H1 (cell line): ENCODE data around the gene BABAM2. TPM values are rescaled to one million over a fixed set of nuclear protein-coding genes. Genes with fewer than 3 reads are reported as not detected.

Source experiments
- CTCF ChIA-PET: fragments of 300-600 bp; sonication (Branson Sonifier 250); formaldehyde crosslinking; loops from one replicate; lab custom pipeline; 2021; ENCODE audit not compliant: partially characterized antibody; lab: Charles Lee
- POLR2A ChIA-PET: fragments of 300-600 bp; sonication (Branson Sonifier 250); formaldehyde crosslinking; loops from one replicate; lab custom pipeline; 2021; ENCODE audit warnings: inconsistent platforms; ENCODE audit not compliant: partially characterized antibody; lab: Charles Lee
- DNase-seq, 2 experiments: peaks; one replicate each; pipeline versions ENCODE4 v3.0.0 to v3.0.0-alpha.2; 2010 to 2022; ENCODE audit warnings: low spot score in 2 of 2, low read depth in 1 of 2, mixed read lengths in 1 of 2
- FAIRE-seq: peaks from 2 replicates; lab custom pipeline; 2011; peaks lifted over from hg19 to GRCh38; lab: Jason Lieb, UNC
- H2AFZ ChIP-seq: 2 replicates; pipeline ENCODE4 v1.8.1; 2012; ENCODE audit warnings: low read length, inconsistent platforms
- H2AK5ac ChIP-seq: 2 replicates; pipeline ENCODE4 v1.6.1; 2013; ENCODE audit warnings: low read depth, low read length
- H2BK120ac ChIP-seq: replicated peaks from 2 replicates; pipeline ENCODE3; 2013; ENCODE audit warnings: low read depth, low read length, inconsistent platforms
- H2BK12ac ChIP-seq: 2 replicates; pipeline ENCODE4 v1.6.1; 2013; ENCODE audit warnings: low read depth, low read length
- H2BK15ac ChIP-seq: 2 replicates; pipeline ENCODE4 v1.6.1; 2013; ENCODE audit warnings: low read length
- H2BK20ac ChIP-seq: 2 replicates; pipeline ENCODE4 v1.6.1; 2013; ENCODE audit warnings: low read length
- H2BK5ac ChIP-seq: 2 replicates; pipeline ENCODE4 v1.6.1; 2013; ENCODE audit warnings: low read depth, low read length
- H3K14ac ChIP-seq: 2 replicates; pipeline ENCODE4 v1.6.1; 2013; ENCODE audit warnings: inconsistent platforms; ENCODE audit not compliant: insufficient read length
- H3K18ac ChIP-seq: 2 replicates; pipeline ENCODE4 v1.6.1; 2013; ENCODE audit warnings: low read length; ENCODE audit errors: extremely low read depth
- H3K23ac ChIP-seq: 2 replicates; pipeline ENCODE4 v1.6.1; 2013; ENCODE audit warnings: inconsistent platforms; ENCODE audit not compliant: insufficient read length
- H3K23me2 ChIP-seq: 2 replicates; pipeline ENCODE4 v1.6.1; 2013; ENCODE audit warnings: low read depth, low read length
- H3K27ac ChIP-seq: 2 replicates; pipeline ENCODE4 v1.6.1; 2011; ENCODE audit warnings: low read depth, low read length, inconsistent platforms
- H3K27me3 ChIP-seq, 4 experiments: replicated peaks in 1 of 4; 1 replicate in 1 of 4; 2 replicates in 3 of 4; pipeline versions ENCODE4 v1.6.1 to v1.8.1; 2011 to 2013; ENCODE audit warnings: low read length in 3 of 4, mild to moderate bottlenecking in 3 of 4, inconsistent platforms in 2 of 4, mixed read lengths in 2 of 4, moderate library complexity in 1 of 4; ENCODE audit not compliant: control insufficient read depth in 3 of 4, insufficient read depth in 3 of 4; ENCODE audit errors: extremely low read depth in 1 of 4
- H3K36me3 ChIP-seq, 4 experiments: 2 replicates each; pipeline versions ENCODE4 v1.6.1 to v1.8.1; 2011 to 2013; ENCODE audit warnings: mild to moderate bottlenecking in 4 of 4, low read length in 3 of 4, moderate library complexity in 2 of 4, control low read depth in 1 of 4, inconsistent platforms in 1 of 4; ENCODE audit not compliant: insufficient read depth in 4 of 4, control insufficient read depth in 2 of 4
- H3K4ac ChIP-seq: replicated peaks from 2 replicates; pipeline ENCODE3; 2013; ENCODE audit warnings: low read length, low read depth, mixed read lengths, inconsistent platforms; ENCODE audit not compliant: insufficient read length
- H3K4me1 ChIP-seq, 4 experiments: replicated peaks in 1 of 4; 1 replicate in 1 of 4; 2 replicates in 3 of 4; pipeline versions ENCODE4 v1.6.1 to v1.8.1; 2011 to 2013; ENCODE audit warnings: low read length in 3 of 4, inconsistent platforms in 2 of 4, mixed read lengths in 1 of 4; ENCODE audit not compliant: insufficient read depth in 4 of 4, control insufficient read depth in 3 of 4
- H3K4me2 ChIP-seq, 2 experiments: 2 replicates each; pipeline versions ENCODE4 v1.6.1 to v1.8.1; 2011 to 2013; ENCODE audit warnings: low read depth in 2 of 2, low read length in 2 of 2, control low read depth in 1 of 2, inconsistent platforms in 1 of 2, mild to moderate bottlenecking in 1 of 2; ENCODE audit not compliant: insufficient read depth in 1 of 2
- H3K4me3 ChIP-seq, 4 experiments: fragments of 200-600, 300-600 bp in 1 of 4; sonication (generic), shearing (Covaris generic), sonication (Bioruptor Twin) in 1 of 4; 2 replicates each; pipeline versions ENCODE4 v1.5.1 to v1.8.1; 2011 to 2016; ENCODE audit warnings: low read length in 4 of 4, low read depth in 3 of 4, control low read depth in 2 of 4, inconsistent platforms in 2 of 4, mild to moderate bottlenecking in 2 of 4, mixed read lengths in 1 of 4, moderate library complexity in 1 of 4; ENCODE audit not compliant: insufficient read depth in 2 of 4; ENCODE audit errors: extremely low read depth in 1 of 4
- H3K56ac ChIP-seq: replicated peaks from 2 replicates; pipeline ENCODE3; 2013; ENCODE audit warnings: low read depth, mild to moderate bottlenecking, mixed read lengths, low read length, inconsistent platforms; ENCODE audit not compliant: insufficient read length
- H3K79me1 ChIP-seq: 2 replicates; pipeline ENCODE4 v1.6.1; 2013; ENCODE audit warnings: low read depth, low read length, control low read depth
- H3K79me2 ChIP-seq, 2 experiments: 2 replicates each; pipeline versions ENCODE4 v1.6.1 to v1.8.1; 2012 to 2013; ENCODE audit warnings: low read length in 2 of 2, mild to moderate bottlenecking in 2 of 2, inconsistent platforms in 1 of 2; ENCODE audit not compliant: insufficient read depth in 2 of 2, control insufficient read depth in 1 of 2
- H3K9ac ChIP-seq, 4 experiments: replicated peaks in 1 of 4; 1 replicate in 1 of 4; 2 replicates in 3 of 4; pipeline versions ENCODE4 v1.6.1 to v1.8.1; 2011 to 2013; ENCODE audit warnings: low read depth in 3 of 4, low read length in 3 of 4, control low read depth in 2 of 4, mild to moderate bottlenecking in 2 of 4, moderate library complexity in 2 of 4, inconsistent platforms in 1 of 4; ENCODE audit errors: extremely low read depth in 1 of 4
- H3K9me3 ChIP-seq, 2 experiments: 2 replicates each; pipeline versions ENCODE4 v1.6.1 to v1.8.1; 2012 to 2013; ENCODE audit warnings: mild to moderate bottlenecking in 2 of 2, moderate library complexity in 2 of 2, control low read depth in 1 of 2, inconsistent platforms in 1 of 2, low read depth in 1 of 2, low read length in 1 of 2, mixed read lengths in 1 of 2; ENCODE audit not compliant: insufficient read depth in 2 of 2
- H4K20me1 ChIP-seq, 2 experiments: replicated peaks in 1 of 2; 2 replicates each; pipeline versions ENCODE3 to v1.8.1; 2011 to 2013; ENCODE audit warnings: inconsistent platforms in 2 of 2, low read length in 2 of 2, mild to moderate bottlenecking in 1 of 2; ENCODE audit not compliant: insufficient read depth in 2 of 2, control insufficient read depth in 1 of 2
- H4K5ac ChIP-seq: 2 replicates; pipeline ENCODE4 v1.6.1; 2013; ENCODE audit warnings: low read length, low read depth, mixed read lengths, inconsistent platforms; ENCODE audit not compliant: insufficient read length
- H4K8ac ChIP-seq: 2 replicates; pipeline ENCODE4 v1.8.0; 2013; ENCODE audit warnings: mild to moderate bottlenecking, moderate library complexity, low read length, inconsistent platforms; ENCODE audit not compliant: insufficient read depth; ENCODE audit errors: extremely low read depth
- H4K91ac ChIP-seq: replicated peaks from 2 replicates; pipeline ENCODE3; 2013; ENCODE audit warnings: low read length, mixed read lengths, inconsistent platforms; ENCODE audit not compliant: insufficient read length
- BACH1 ChIP-seq: IDR thresholded peaks from 2 replicates; pipeline ENCODE4 v1.6.1; 2012; ENCODE audit warnings: low read length, improper control_type of control experiment
- BCL11A ChIP-seq, 2 experiments: IDR thresholded peaks; one replicate each; pipeline ENCODE4 v1.6.1; 2011; ENCODE audit warnings: low read depth in 2 of 2, low read length in 2 of 2, mild to moderate bottlenecking in 2 of 2
- CEBPB ChIP-seq: IDR thresholded peaks from 2 replicates; pipeline ENCODE4 v1.6.1; 2012; ENCODE audit warnings: low read depth, low read length
- EGR1 ChIP-seq: IDR thresholded peaks from 2 replicates; pipeline ENCODE4 v1.6.1; 2011; ENCODE audit warnings: low read depth, low read length, borderline replicate concordance
- HDAC2 ChIP-seq, 2 experiments: fragments of 300-600 bp in 1 of 2; sonication (generic) in 1 of 2; IDR thresholded peaks; 2 replicates each; pipeline ENCODE4 v1.6.1; 2011 to 2012; ENCODE audit warnings: low read depth in 2 of 2, low read length in 2 of 2, mild to moderate bottlenecking in 2 of 2, moderate library complexity in 2 of 2, borderline replicate concordance in 1 of 2, inconsistent platforms in 1 of 2
- HDAC6 ChIP-seq: IDR thresholded peaks from one replicate; pipeline ENCODE4 v1.7.1; 2012; ENCODE audit warnings: low read depth, mild to moderate bottlenecking, inconsistent platforms, low read length, moderate library complexity
- KDM1A ChIP-seq: fragments of 200-600, 300-600 bp; sonication (generic); IDR thresholded peaks from 2 replicates; pipeline ENCODE4 v1.7.1; 2016; ENCODE audit warnings: mild to moderate bottlenecking, low read length, borderline replicate concordance
- POU5F1 ChIP-seq: IDR thresholded peaks from 2 replicates; pipeline ENCODE4 v1.6.1; 2011; ENCODE audit warnings: low read depth, mild to moderate bottlenecking, low read length, moderate library complexity
- RFX5 ChIP-seq: IDR thresholded peaks from 2 replicates; pipeline ENCODE4 v1.6.1; 2011; ENCODE audit warnings: low read depth, low read length, improper control_type of control experiment, borderline replicate concordance
- RNF2 ChIP-seq: fragments of 200-900, 300-1000 bp; sonication (generic); IDR thresholded peaks from 2 replicates; pipeline ENCODE4 v1.7.1; 2016; ENCODE audit warnings: borderline replicate concordance, low read depth, mild to moderate bottlenecking, antibody characterized with exemption, low read length; ENCODE audit not compliant: poor library complexity, severe bottlenecking; ENCODE audit errors: missing control alignments
- SIRT6 ChIP-seq: IDR thresholded peaks from one replicate; pipeline ENCODE4 v1.7.1; 2012; ENCODE audit warnings: low read length, inconsistent platforms
- SP1 ChIP-seq: IDR thresholded peaks from 2 replicates; pipeline ENCODE4 v1.6.1; 2011; ENCODE audit warnings: low read depth, low read length
- SRF ChIP-seq: IDR thresholded peaks from 2 replicates; pipeline ENCODE4 v1.6.1; 2011; ENCODE audit warnings: mild to moderate bottlenecking, low read depth, low read length, moderate library complexity
- polyA plus RNA-seq, 7 experiments: library from polyadenylated mRNA; depleted of rRNA in 3 of 7; stranded (reverse) in 5 of 7; unstranded in 2 of 7; fragments of >200 nt in 5 of 7; fragments of 200-250 nt in 2 of 7; gene quantifications; 1 replicate in 5 of 7; 2 replicates in 1 of 7; 4 replicates in 1 of 7; pipeline versions ENCODE4 v1.2.1 to v1.2.3, GENCODE V29; 2011 to 2013; ENCODE audit warnings: missing spikeins in 2 of 7, mixed read lengths in 2 of 7
- total RNA-seq: library from RNA; stranded (reverse); fragmentation: NEBNext Ultra II Directional; extraction: Animal tissue kit (Norgen Biotek cat#: 25700); gene quantifications from 2 replicates; pipeline ENCODE4 v1.2.1, GENCODE V29; 2021
- TF ChIP-seq, protein P1 (sequence below): IDR thresholded peaks from 2 replicates; pipeline ENCODE4 v1.6.1; 2012; ENCODE audit warnings: low read length, inconsistent platforms

Gene BABAM2
- total and polyA plus RNA-seq, 2 of the 8 experiments (the other 6 are each of a cell fraction or from before 2014, with no cell fraction given): 15.8 to 20.9 TPM

DNA sequence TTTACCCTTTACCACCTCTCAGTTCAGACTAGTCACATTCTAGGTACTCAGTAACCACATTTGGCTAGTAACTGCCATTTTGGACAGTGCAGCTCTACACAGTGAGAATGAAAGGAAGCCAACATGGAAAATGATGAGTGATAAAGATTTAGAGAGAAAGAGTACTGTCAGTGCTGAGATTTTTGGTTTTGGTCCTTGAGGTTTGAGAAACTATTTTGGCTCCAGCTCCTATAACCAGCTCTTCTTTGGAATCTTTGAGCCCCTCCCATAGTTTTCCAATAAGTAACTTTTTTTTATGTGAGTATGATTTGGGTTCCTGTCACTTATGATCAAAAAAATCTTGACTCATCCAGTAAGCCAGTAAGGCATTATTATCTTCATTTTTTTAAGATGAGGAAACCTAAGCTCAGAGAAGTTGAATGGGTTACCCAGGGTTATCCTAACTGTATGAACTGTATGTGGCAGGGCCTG is 173.0 kb downstream of the BABAM2 start:
- H3K9me3 ChIP-seq: 0 out of 4 replicates have a peak, but pooled peaks cover 0 to 2% of the 10 kb centered on the region in 2 experiments
- no peak overlapping the region for H2BK120ac ChIP-seq
- H3K4me2 ChIP-seq: no peak overlapping the region
- H3K4me1 ChIP-seq: no peaks in the 10 kb centered on the region
- H3K27ac ChIP-seq: no peak overlapping the region
- FAIRE-seq: no peak
- no peaks in the 10 kb centered on the region for H3K36me3 ChIP-seq
- H3K79me2 ChIP-seq: no peaks in the 10 kb centered on the region
- no peak overlapping the region for H3K4ac ChIP-seq
- H2BK12ac ChIP-seq: no peak overlapping the region
- H3K23ac ChIP-seq: no peak overlapping the region
- H3K18ac ChIP-seq: no peak overlapping the region
- H3K79me1 ChIP-seq: no peaks in the 10 kb centered on the region
- H4K91ac ChIP-seq: no peak overlapping the region
- H4K20me1 ChIP-seq: no peaks in the 10 kb centered on the region
- DNase-seq: no peak
- no peak overlapping the region for H3K4me3 ChIP-seq
- H3K56ac ChIP-seq: no peak overlapping the region
- no peak overlapping the region for H4K5ac ChIP-seq
- no peaks in the 10 kb centered on the region for H3K23me2 ChIP-seq
- ChIA-PET CTCF (interaction anchor here (1.1 to 1.6 kb wide), 2 partner anchors 9 to 12 kb away, joined by 3 to 4 read pairs; no protein-coding TSS in a partner anchor), POLR2A (no interaction called here)
- no peak overlapping the region for H3K14ac ChIP-seq
- no peak overlapping the region for H2BK15ac ChIP-seq
- H2AK5ac ChIP-seq: no peak overlapping the region
- no peak overlapping the region for H2BK20ac ChIP-seq
- H3K9ac ChIP-seq: no peak overlapping the region
- H2BK5ac ChIP-seq: no peak overlapping the region
- H2AFZ ChIP-seq: no peak overlapping the region
- no peaks in the 10 kb centered on the region for H3K27me3 ChIP-seq
- no peak overlapping the region for H4K8ac ChIP-seq
- TF ChIP-seq SRF (no peak), HDAC6 (no peak), RNF2 (no peak), BACH1 (no peak), BCL11A (IDR thresholded peaks at IDR 0.05; ENCODE audit: low read depth in 2 of 2, low read length in 2 of 2) (no peak), HDAC2 (IDR thresholded peaks at IDR 0.05; ENCODE audit: borderline replicate concordance in 1 of 2, low read depth in 2 of 2, low read length in 2 of 2) (no peak), EGR1 (no peak), SIRT6 (no peak), POU5F1 (no peak), SP1 (no peak), CEBPB (no peak), RFX5 (no peak), KDM1A (no peak)
- TF ChIP-seq, protein P1, sequence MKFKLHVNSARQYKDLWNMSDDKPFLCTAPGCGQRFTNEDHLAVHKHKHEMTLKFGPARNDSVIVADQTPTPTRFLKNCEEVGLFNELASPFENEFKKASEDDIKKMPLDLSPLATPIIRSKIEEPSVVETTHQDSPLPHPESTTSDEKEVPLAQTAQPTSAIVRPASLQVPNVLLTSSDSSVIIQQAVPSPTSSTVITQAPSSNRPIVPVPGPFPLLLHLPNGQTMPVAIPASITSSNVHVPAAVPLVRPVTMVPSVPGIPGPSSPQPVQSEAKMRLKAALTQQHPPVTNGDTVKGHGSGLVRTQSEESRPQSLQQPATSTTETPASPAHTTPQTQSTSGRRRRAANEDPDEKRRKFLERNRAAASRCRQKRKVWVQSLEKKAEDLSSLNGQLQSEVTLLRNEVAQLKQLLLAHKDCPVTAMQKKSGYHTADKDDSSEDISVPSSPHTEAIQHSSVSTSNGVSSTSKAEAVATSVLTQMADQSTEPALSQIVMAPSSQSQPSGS: no peak
